GM19023 (cell line): ENCODE measurements around the gene GLIPR1.
"Not testable (repeated sequence)": the region's sequence is repeated elsewhere in the genome, so short reads cannot be mapped to it uniquely, and the experiment has no call there.

ENCODE experiments used
- ATAC-seq: cut with Tn5 transposase; IDR thresholded peaks from one replicate; pipeline ENCODE4 v1.9.1; 2021; ENCODE audit warnings: mild to moderate bottlenecking, moderate library complexity; ENCODE audit not compliant: unreplicated experiment

GLIPR1 gene

DNA sequence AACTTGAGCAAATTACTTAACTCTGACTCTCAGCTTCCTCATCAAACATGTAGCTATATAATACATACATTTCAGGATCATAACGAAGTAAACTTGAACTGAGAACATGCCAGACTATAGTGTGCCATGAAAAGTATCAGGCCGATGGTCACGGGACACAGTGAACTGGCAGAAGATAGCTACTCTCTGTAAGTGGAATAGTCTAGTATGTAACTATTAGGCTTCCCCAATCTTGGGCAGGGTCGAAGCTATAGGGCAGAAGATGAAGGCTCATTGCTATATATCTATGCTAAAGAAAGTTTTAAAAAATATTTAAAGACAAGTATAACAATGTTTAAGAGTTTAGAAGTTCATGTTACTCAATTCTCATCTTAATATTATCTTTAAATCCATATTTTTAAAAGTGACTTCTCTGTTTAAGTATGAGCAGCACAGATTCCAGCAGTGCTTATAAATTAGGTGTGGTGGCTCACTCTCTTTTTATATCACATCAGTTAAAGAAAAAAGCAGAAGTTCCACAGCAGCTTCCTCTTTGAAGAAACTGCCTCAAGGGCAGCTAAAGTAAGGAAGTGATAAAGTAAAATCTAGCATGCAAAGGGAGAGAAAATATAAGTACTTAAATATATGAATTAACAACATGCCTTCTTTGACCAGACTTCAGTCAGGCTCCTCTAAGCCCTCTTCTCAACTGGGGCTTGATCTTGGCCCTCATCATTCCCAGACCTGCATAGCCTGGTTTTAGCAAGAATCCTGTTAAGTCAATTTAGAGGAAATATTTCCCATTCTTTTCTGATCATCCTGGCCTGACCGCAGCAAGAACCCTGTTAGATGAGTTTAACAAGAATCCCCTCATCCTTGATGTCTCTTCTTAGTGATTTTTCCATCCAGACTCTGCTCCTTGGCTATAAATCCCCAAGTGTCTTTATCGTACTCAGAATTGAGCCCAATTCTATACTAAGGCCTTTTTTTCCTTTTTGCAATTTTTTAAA is 8.4 kb upstream of the GLIPR1 start:
- no peak for ATAC-seq

DNA sequence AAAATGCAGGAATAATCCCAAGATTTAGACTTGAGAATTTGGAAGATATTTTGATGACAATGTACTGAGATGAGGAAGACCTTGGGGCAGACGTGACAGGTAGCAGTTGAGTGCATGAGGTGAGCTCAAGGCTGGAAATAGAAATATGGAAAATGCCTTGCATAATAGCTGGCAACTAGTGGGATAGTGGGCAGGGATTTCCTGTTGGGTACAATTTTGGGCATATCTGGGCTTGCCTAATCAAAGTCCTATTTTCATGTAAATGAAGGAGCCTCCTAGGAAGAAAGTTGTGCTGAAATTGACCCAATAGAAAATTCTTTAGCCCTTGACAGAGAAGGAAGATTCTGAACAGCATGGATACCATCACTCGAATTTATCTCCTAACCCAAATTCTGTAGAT is 6.4 kb upstream of the GLIPR1 start:
- ATAC-seq, result no peak

DNA sequence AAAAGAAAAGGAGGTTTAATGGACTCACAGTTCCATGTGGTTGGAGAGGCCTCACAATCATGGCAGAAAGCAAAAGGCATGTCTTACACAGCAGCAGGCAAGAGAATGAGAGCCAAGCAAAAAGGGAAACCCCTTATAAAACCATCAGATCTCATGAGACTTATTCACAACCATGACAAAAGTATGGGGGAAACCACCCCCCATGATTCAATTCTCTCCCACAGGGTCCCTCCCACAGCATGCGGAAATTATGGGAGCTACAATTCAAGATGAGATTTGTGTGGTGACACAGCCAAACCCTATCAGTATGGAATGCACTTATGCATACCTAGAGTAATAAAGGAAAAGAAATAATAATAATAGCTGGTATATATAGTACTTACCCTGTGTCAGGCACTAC is 4.5 kb upstream of the GLIPR1 start:
- no peak for ATAC-seq

DNA sequence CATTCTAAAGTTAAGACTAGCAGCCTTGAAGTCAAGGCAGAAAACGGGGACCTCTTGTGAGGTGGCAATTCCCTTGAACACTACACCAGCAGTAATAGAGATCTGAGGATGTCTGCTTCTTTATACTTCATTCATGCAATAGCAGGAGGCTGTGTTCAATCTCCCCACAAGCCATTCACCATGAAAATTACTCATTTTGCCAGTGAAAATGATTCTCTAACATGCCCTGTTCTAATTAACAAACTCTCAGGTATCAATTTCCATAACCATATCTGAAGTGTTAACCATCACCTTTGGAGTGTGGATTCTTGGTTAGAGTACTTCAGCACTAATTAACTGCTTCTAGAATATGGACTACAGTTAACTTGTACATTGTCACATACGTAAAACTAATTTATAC is 3.4 kb upstream of the GLIPR1 start:
- no peak for ATAC-seq

DNA sequence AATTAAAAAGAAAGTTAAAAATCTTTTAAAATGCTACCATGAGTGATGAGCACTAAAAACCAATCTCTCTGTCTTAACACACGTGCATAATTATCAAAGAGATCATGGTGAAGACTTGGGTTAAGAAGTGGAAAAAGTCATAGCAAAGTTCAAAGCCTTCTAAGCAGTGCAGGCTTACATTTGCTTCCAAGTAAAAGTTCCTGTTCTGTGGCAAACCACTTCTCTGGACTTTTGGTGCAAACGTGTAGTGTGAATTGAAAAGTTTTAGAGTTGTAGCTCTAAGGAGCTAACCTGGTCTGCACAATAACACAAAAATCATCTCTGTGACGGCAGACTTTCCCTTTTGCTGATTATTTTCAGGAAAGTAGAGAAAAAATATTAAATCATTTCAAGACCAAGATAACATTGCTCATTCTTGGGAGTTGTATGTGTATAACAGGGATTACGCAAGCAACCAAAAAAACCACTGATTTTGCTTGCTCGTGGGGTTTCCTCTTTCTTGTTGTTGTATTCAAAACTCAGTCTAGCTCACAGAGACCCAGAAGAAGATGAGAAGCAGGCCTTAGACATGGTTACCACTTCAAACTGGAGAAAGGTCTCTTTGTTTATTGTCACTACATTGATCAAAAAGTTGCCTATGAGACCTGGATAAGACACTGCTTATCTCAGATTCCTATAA is 2.3 kb upstream of the GLIPR1 start:
- ATAC-seq, result no peak

DNA sequence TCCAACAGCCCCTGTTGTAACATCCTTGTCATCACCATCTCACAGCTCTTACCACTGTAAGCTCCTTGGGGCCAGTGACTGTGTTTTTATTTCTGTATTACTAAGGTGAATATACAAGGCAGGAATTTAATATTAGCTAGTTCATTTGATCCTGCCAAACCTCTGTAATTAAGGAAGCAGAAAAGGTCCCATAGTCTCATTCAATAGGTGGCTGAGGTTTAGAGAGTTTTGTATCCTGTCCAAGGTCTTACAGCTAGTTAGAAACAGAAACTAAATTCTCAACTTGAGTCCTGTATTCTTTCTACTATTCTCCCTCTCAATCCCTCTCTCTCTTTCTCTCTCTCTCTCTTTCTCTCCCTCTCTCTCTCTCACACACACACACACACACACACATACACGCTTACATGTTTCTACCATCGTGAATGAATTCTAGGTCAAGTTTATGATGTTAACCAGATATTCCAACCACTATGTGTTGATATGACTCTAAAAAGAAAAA is 543 bp upstream of the GLIPR1 start:
- peak; percentile 27 for ATAC-seq

DNA sequence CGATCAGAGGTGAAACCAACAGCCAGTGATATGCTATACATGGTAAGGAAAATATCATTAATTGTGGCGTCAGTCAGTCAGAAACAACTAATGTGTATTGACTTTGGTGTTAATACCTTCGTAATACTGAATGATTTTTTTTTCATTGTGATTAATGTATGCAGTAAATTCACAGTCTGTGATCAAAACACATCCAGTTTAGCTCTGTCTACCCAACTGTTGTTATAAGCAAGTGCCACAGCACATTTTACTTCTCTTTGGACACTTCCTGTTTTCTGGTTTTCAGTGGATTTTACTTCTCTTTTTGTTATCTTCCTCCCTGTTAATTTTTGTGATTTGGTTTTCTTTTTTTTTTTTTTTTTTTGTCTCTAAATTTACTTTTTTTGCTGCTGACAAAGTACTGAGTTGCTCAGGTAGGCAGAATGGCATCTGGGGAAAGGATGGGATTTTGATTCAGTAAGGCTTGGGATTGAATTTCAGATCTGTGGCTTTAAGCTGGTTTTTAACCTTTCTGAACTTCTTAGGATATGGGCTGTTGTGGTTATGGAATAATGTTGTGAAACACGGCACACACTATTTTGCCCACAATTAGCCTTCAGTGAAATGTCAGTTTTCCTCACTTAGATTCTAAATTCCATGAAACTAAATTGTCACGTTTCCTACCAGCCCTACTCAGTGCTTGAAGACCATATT is 604 bp downstream of the GLIPR1 start:
- peak; percentile 16 for ATAC-seq

DNA sequence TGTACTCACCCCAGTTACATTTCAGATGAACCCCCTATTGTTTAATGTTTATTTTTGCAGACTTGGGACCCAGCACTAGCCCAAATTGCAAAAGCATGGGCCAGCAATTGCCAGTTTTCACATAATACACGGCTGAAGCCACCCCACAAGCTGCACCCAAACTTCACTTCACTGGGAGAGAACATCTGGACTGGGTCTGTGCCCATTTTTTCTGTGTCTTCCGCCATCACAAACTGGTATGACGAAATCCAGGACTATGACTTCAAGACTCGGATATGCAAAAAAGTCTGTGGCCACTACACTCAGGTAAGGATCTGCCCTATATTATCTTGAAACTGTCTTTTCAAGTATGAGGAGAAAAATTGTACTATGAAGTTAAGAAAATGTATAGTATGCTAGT is 1.2 kb downstream of the GLIPR1 start:
- no peak for ATAC-seq

DNA sequence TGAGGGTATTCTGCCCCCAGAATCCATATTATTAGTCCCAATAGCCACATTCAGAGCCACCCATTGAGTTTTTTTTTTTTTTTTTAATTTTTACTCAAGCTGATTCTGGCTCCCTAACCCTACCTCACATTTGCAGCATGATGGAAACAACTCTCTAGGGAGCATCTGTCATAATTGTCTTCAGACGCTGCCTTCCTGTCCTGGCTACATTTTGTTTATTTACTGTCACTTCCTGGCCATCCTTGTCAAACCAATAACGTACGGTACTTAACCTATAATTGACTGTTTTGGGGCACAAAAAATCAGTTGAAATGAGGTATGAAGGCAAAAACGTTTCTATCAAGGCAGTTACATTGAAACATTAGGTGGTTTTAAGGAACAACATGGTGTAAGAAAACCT is 2.1 kb downstream of the GLIPR1 start:
- ATAC-seq, result no peak

DNA sequence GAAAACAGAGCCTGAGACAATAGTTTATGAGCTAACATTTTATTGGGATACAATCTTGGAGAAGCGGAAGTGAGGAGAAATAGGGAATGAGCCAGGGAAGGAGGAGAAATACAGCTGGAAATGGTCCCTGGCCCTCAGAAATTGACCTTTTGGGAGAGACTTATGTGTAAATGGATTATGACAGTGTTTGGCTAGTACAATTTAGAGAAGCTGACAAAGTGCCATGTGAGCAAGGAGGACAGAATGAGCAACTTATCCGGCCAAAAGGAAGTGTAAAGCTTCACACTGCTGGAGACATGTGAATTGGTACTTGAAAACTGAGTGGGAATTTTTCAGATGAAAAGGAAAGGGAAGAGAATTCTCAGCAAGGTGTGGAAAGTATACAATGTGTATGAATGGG is 2.9 kb downstream of the GLIPR1 start:
- ATAC-seq, result no peak

DNA sequence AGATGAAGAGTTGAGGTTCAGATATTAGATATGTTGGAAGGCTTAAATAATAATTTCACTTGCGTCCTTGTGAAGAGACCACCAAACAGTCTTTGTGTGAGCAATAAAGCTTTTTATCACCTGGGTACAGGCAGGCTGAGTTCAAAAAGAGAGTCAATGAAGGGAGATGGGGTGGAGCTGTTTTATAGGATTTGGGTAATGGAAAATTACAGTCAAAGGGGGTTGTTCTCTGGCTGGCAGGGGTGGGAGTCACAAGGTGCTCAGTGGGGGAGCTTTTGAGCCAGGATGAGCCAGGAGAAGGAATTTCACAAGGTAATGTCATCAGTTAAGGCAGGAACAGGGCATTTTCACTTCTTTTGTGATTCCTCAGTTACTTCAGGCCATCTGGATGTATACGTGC is 3.9 kb downstream of the GLIPR1 start:
- ATAC-seq, result not testable (repeated sequence)

DNA sequence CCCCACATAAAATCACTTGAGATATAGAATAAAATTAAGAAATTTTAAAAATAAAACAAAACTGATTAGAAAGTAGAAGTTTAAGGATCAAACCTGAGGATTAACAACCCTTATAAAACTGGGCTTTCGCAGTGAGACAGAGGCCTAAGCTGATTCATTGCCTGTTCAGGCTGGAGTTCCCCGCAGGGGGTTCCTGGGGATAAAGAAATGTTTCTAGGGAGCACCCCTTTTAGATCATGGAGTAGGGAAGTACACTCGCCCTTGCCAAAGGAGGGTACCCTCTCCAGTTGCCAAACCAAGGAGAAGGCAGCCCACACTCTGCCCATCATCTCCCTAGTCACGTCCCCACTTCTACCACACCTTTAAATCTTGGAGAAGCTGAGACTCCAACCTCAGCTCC is 6.8 kb downstream of the GLIPR1 start:
- no peak for ATAC-seq

DNA sequence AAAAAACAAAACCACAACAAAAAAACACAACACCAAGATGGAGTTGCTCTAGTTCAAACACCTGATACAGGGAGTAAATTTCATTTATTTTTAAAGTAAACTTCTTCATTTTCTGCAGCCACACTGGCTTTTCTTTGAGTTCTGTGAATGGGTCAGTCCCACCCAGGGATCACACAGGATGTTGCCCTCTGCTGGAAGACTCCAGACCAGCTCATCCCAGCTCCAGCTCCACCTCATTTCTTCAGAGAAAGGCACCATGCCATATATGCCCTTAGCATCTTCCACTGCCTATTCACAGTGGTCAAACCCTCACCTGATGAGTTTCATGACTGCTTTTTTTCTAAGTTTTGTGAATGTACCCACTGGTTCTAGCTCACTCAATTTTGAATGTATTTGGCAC is 8.0 kb downstream of the GLIPR1 start:
- peak; percentile 50 for ATAC-seq

DNA sequence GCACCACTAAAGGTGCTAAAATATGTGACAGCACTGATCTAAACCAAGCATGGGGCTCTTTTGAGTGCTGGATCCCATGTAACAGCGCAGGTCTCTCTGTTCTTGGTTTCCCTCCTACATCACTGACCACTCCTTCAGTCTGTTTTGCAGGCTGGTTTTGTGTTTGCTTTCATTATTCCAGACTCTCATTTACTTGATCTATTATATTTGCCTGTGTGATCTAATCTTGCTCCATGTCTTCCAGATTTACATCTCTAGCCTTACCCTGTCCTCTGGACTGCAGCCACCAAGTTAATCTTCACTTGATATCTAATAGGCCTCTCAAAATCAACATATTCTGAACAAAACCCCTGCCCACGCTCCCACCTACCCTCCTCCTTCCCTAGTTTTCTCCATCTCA is 8.6 kb downstream of the GLIPR1 start:
- no peak for ATAC-seq

DNA sequence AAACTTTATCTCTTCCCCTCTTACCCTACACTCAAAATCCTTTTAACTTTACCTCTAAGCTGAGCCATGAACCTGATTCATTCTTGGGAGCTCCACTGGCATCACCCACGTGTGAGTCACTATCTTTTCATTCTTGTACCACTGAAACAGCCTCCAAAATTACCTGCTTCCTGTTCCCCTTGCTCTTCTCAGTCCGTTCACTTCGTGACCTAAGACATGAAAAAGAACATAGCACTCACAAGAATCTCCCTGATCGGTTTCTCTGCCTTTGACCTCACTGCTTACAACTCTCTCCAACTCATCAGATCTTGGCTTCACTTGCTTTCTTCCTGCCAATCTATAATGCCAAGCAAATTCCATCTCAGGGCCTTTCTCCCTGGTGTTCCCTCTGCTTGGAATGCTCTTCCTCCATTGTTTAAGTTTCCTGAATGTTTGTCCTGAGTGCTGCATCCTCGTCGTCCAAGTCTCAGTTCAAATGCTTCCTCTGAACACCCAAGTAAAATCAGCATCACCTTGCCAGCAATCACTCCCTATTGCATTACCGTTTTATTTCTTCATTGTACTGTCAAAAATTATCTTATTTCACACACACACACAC is 9.2 kb downstream of the GLIPR1 start:
- peak; percentile 48 for ATAC-seq

DNA sequence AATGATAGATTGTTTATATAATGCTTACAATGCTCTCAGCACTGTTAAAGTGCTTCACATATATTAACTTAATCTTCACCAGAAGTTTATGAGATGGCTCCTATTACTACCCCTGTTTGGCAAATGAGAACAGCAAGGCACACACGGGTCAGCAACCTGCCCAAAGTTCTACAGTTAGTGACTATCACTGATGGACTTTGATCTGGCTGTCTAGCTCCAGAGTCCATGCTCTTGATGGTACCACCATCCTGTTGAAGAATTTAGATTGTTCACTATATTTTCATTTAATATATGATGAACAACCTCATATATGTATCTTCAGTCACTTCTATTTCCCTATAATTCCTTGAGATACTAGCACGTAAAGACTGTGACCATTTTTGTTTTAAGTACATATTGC is 10.6 kb downstream of the GLIPR1 start:
- ATAC-seq, result no peak

DNA sequence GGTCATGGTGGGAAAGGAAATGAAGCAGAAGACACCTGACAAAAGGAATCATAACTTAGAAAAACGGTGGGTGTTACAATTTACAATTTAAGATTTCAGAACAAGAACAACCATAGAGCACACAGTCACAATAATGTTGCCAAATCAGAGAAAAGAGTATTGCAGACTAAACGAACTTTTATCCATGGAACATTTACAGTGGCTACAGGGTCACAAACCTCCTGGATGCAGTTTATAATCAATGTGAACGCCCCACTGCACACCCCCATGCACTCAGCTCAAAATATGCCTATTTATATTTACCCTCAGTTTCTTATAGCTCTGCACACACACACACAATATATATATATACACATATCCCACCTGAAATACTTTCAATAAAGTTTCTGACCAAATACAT is 22.9 kb downstream of the GLIPR1 start:
- no peak for ATAC-seq

DNA sequence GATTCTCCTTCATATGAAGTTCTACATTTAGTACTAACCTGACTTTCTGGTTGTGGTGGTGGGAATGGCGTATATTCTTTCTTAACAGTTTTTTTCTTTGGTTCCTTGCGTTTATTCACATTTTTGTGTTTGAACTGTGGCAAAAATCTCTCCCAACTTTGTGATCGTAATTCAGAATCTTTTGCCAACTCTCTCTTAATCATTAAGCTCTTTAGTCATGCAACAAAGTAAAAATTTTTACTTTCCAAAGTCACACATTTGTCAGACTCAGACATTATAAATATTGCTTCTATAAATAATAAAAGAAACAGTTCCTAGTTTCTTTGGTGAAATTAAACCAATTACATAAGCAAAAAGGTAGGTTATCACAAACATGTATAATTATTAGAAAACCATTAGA is 23.3 kb downstream of the GLIPR1 start:
- no peak for ATAC-seq

DNA sequence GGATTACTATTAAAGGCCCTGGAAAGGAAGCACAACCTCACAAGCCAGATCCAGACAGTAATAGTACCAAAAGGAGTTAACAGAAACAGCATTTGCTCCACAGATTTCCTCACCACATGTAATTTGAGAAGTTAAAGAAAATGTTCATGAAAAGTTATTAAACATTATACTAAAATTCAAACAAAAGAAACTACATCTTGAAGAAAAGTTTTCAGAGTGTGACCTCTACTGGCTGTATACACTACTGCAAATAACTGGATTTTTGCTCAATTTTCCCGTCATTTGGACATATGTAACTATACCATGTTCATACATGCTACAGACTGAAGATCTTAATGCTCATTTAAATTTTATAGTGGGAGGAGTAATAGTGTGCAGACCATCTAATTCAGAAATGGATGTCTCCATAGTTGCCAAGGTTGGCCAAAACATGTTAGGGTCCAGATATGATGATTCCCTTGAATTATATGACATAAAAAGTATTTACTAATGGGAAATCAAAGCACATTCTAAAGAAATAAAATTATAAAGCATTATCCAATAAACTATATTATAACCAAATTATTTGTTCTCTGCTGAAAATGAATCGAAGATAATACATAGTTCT is 25.3 kb downstream of the GLIPR1 start:
- no peak for ATAC-seq

DNA sequence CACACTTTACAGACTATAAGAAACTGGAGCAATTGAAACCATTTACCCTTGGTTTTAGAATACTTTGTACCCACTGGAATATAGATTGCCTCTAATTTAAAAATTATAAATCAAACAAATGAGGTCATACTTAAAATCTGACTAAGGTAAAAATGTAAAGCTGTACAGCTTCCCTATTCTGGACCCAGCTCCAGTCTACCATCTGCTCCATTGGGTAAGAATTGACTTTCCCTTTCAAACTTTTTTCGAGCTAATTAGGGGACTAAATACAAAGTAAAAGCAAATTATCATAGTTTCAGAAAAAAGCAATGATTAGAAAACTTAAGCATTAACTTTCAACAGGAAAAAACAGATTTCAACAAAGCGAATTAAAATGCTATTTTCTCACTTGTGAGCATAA is 26.5 kb downstream of the GLIPR1 start:
- no peak for ATAC-seq

DNA sequence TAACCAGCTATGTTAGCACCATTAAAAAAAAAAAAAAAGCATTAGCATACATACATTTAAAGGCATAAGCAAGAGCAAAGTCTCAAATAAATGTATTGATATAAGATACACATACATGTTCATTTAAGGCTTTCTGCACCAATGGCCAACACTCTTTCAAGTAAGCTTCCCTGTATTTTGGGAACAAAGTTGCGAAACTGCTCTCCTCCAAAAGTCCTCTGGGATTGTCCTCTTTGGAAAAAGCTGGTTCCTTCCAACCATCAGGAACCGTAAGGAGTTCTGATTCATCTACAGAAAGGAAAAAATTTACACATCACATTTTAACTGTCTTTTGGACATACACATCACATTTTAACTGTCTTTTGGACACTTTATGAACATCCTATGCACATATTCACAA is 27.6 kb downstream of the GLIPR1 start:
- no peak for ATAC-seq
